GM12878 (cell line): ENCODE results near the gene DMAP1. TPM values are rescaled to one million over a fixed set of nuclear protein-coding genes. Genes with fewer than 3 reads are reported as not detected.
A peak's percentile ranks its signal among the peaks of the same experiment; 100 is the strongest.

Source experiments
- ATAC-seq: fragments of 200-7000 bp; cut with Tn5 transposase; 3 replicates; pipeline ENCODE4 v1.9.1; 2020; ENCODE audit warnings: mild to moderate bottlenecking, moderate library complexity
- Bru-seq: library from RNA; stranded (reverse); fragments of 400-500 nt; gene quantifications from one replicate; lab custom pipeline; 2021; lab: Mats Ljungman, UMichigan
- BruChase-seq, 2 experiments: library from RNA; stranded (reverse); fragments of 400-500 nt; gene quantifications; one replicate each; lab custom pipeline; 2021; lab: Mats Ljungman, UMichigan
- BruUV-seq: library from RNA; stranded (reverse); fragments of 400-500 nt; replicated peaks from 2 replicates; lab custom pipeline; 2021; lab: Mats Ljungman, UMichigan
- CTCF ChIA-PET: fragments of 300-600 bp; sonication (Branson Sonifier 250); formaldehyde crosslinking; extraction: SDS; loops from one replicate; lab custom pipeline; 2021; ENCODE audit warnings: inconsistent platforms; lab: Yijun Ruan, JAX
- POLR2A ChIA-PET: fragments of 350-600 bp; formaldehyde crosslinking; extraction: SDS; loops from one replicate; lab custom pipeline; 2021; ENCODE audit warnings: inconsistent platforms; lab: Charles Lee
- RAD21 ChIA-PET: fragments of 300-600 bp; sonication (Branson Sonifier 250); formaldehyde crosslinking; loops from one replicate; lab custom pipeline; 2023; ENCODE audit warnings: antibody characterized with exemption; ENCODE audit not compliant: unreplicated experiment; lab: Charles Lee
- SMC1A ChIA-PET: fragments of 300-600 bp; sonication (Branson Sonifier 250); formaldehyde crosslinking; loops from one replicate; lab custom pipeline; 2023; ENCODE audit not compliant: unreplicated experiment, uncharacterized antibody; lab: Charles Lee
- DNase-seq: peaks from one replicate; pipeline ENCODE4 v3.0.0-alpha.2; 2011; ENCODE audit warnings: low read depth, low spot score
- FAIRE-seq: peaks from 3 replicates; lab custom pipeline; 2011; peaks lifted over from hg19 to GRCh38; lab: Jason Lieb, UNC
- H2AFZ ChIP-seq: 2 replicates; pipeline ENCODE4 v1.6.0; 2011; ENCODE audit warnings: low read depth, low read length, control low read depth; ENCODE audit not compliant: control insufficient read depth
- H3K27ac ChIP-seq: 2 replicates; pipeline ENCODE4 v1.5.1; 2011; ENCODE audit warnings: control low read depth; ENCODE audit not compliant: control insufficient read depth, insufficient read depth
- H3K27me3 ChIP-seq, 2 experiments: replicated peaks in 1 of 2; 2 replicates each; pipeline versions ENCODE4 v1.6.0 to v1.6.1; 2011; ENCODE audit warnings: low read length in 1 of 2; ENCODE audit not compliant: control insufficient read depth in 2 of 2, insufficient read depth in 2 of 2
- H3K36me3 ChIP-seq, 2 experiments: 2 replicates each; pipeline ENCODE4 v1.5.1; 2011; ENCODE audit warnings: low read length in 1 of 2; ENCODE audit not compliant: control insufficient read depth in 2 of 2, insufficient read depth in 2 of 2
- H3K4me1 ChIP-seq: 2 replicates; pipeline ENCODE4 v1.6.1; 2011; ENCODE audit warnings: mild to moderate bottlenecking, low read length, moderate library complexity, mixed read lengths; ENCODE audit not compliant: control insufficient read depth, insufficient read depth
- H3K4me2 ChIP-seq: 2 replicates; pipeline ENCODE4 v1.6.0; 2011; ENCODE audit warnings: control low read depth; ENCODE audit not compliant: control insufficient read depth, insufficient read depth
- H3K4me3 ChIP-seq: fragments of 200-600 bp; sonication (generic); 2 replicates; pipeline ENCODE4 v1.5.1; 2016
- H3K79me2 ChIP-seq: 2 replicates; pipeline ENCODE4 v1.6.0; 2011; ENCODE audit warnings: low read length; ENCODE audit not compliant: control insufficient read depth, insufficient read depth
- H3K9ac ChIP-seq: 2 replicates; pipeline ENCODE4 v1.8.0; 2011; ENCODE audit warnings: low read length, control low read depth, mixed read lengths; ENCODE audit not compliant: control insufficient read depth, insufficient read depth
- H3K9me3 ChIP-seq: replicated peaks from 3 replicates; pipeline ENCODE4 v1.5.1; 2011; ENCODE audit warnings: mild to moderate bottlenecking, low read length; ENCODE audit not compliant: control insufficient read depth, insufficient read depth
- H4K20me1 ChIP-seq: 2 replicates; pipeline ENCODE4 v1.6.0; 2011; ENCODE audit not compliant: control insufficient read depth, insufficient read depth
- CHD2 ChIP-seq: IDR thresholded peaks from 2 replicates; pipeline ENCODE4 v1.6.1; 2011; ENCODE audit warnings: low read depth, low read length, improper control_type of control experiment, borderline replicate concordance
- MLLT1 ChIP-seq: fragments of 450-650 bp; IDR thresholded peaks from 2 replicates; pipeline ENCODE4 v1.6.1; 2016; ENCODE audit warnings: mild to moderate bottlenecking
- PRDM15 ChIP-seq: fragments of 450-650 bp; formaldehyde crosslinking; IDR thresholded peaks from 2 replicates; pipeline ENCODE4 v1.4.0; 2020; ENCODE audit warnings: mild to moderate bottlenecking, moderate library complexity
- SP1 ChIP-seq: IDR thresholded peaks from one replicate; pipeline ENCODE4 v1.6.1; 2011; ENCODE audit warnings: low read depth, low read length
- ZNF384 ChIP-seq: IDR thresholded peaks from 2 replicates; pipeline ENCODE4 v1.6.1; 2012; ENCODE audit warnings: low read depth, mild to moderate bottlenecking, low read length, improper control_type of control experiment, borderline replicate concordance
- WGBS: methylation state at CpG from one replicate; pipeline ENCODE4 v1.1.6; 2016; ENCODE audit warnings: low lambda C conversion rate; ENCODE audit not compliant: insufficient replicate concordance, insufficient coverage; ENCODE audit errors: missing lambda C conversion rate; 5-methylcytosine and 5-hydroxymethylcytosine counted together
- in situ Hi-C: fragments of 300-500 bp; cut with MboI; formaldehyde crosslinking; loops from 9 replicates; pipeline ENCODE4 v1.14.3; 2018; ENCODE audit warnings: mixed read lengths
- intact Hi-C: fragments of 100-400 bp; cut with micrococcal nuclease; formaldehyde crosslinking; loops from one replicate; pipeline ENCODE4 v1.14.2; 2022; ENCODE audit not compliant: unreplicated experiment
- long read RNA-seq, 2 experiments: library from polyadenylated mRNA; unstranded; transcript quantifications; one replicate each; pipeline ENCODE4 v2.0.0, GENCODE V29; 2019 to 2020
- polyA minus RNA-seq, 3 experiments: library from RNA; depleted of rRNA, polyadenylated mRNA; stranded (reverse); fragments of >200 nt; gene quantifications; 2 replicates each; pipeline ENCODE4 v1.2.3, GENCODE V29; 2011
- polyA plus RNA-seq, 11 experiments: library from polyadenylated mRNA; depleted of rRNA in 4 of 11; unstranded in 6 of 11; stranded (reverse) in 5 of 11; fragments of >200 nt; fragmentation: Nextera tagmentation in 4 of 11; fragmentation: Illumina TruSeq in 1 of 11; extraction: Ambion mirVana in 4 of 11; extraction: Trizol in 1 of 11; gene quantifications; 1 replicate in 1 of 11; 2 replicates in 10 of 11; pipeline versions ENCODE4 v1.2.1 to v1.2.3, GENCODE V29; 2011 to 2016; ENCODE audit warnings: inconsistent platforms in 2 of 11, missing spikeins in 2 of 11, low read depth in 1 of 11
- total RNA-seq, 4 experiments: library from RNA; depleted of rRNA in 3 of 4; stranded (reverse); fragments of >200 nt in 3 of 4; fragmentation: Illumina TruSeq in 1 of 4; extraction: Trizol in 1 of 4; gene quantifications; 2 replicates each; pipeline versions ENCODE4 v1.2.1 to v1.2.3, GENCODE V29; 2013 to 2021

The DMAP1 gene
- 37.8 and 47.1 TPM in 2 replicates for total RNA-seq (2013; cell fraction: nucleolus; rRNA removed)
- total RNA-seq (2014; rRNA removed) (34.8 and 43.7 TPM in 2 replicates), total RNA-seq (2014; rRNA removed; fragmentation: Illumina TruSeq; extraction: Trizol) (20.4 and 23.0 TPM in 2 replicates), total RNA-seq (2021) (38.1 and 43.9 TPM in 2 replicates), polyA plus RNA-seq (2011; rRNA removed) (34.1 and 42.3 TPM in 2 replicates), polyA plus RNA-seq (2014; fragmentation: Illumina TruSeq; extraction: Trizol) (24.5 and 33.5 TPM in 2 replicates), polyA plus RNA-seq (2014; fragmentation: Nextera tagmentation; extraction: Ambion mirVana) (1 to 10 TPM; 1.9 to 6.1 TPM), polyA plus RNA-seq (2014; rRNA removed) (59.1 and 65.0 TPM in 2 replicates), polyA plus RNA-seq (2016; fragmentation: Nextera tagmentation; extraction: Ambion mirVana) (10 to 100 TPM; 37.2 to 38.2 TPM), polyA minus RNA-seq (2011; rRNA and poly(A)+ RNA removed) (55.1 and 59.8 TPM in 2 replicates), Bru-seq, nascent RNA (percentile 78 among the genes with signal in this experiment), BruChase-seq, experiment 1, labeled RNA remaining after a 6-hour chase (percentile 90 among the genes with signal in this experiment), BruChase-seq, experiment 2, labeled RNA remaining after a 2-hour chase (percentile 88 among the genes with signal in this experiment)
- 19.4 TPM for polyA plus RNA-seq (2011; ENCODE audit: low read depth)
- 55.2 and 66.4 TPM in 2 replicates for polyA plus RNA-seq (2011; cell fraction: cytosol; rRNA removed)
- polyA plus RNA-seq (2011; cell fraction: nucleus; rRNA removed), result 154 and 176 TPM in 2 replicates
- 29.1 and 34.0 TPM in 2 replicates for polyA plus RNA-seq (2012)
- polyA minus RNA-seq (2011; cell fraction: cytosol; rRNA and poly(A)+ RNA removed), result 15.2 and 18.2 TPM in 2 replicates
- polyA minus RNA-seq (2011; cell fraction: nucleus; rRNA and poly(A)+ RNA removed), result 45.8 and 71.9 TPM in 2 replicates
- long read RNA-seq, experiment 1, transcript DMAP1-201 (11 exons, 1,552 nt), result major isoform, 17 of 39 reads
- long read RNA-seq, experiment 1, transcript DMAP1-203 (10 exons, 1,730 nt), result minor isoform, 9 of 39 reads
- long read RNA-seq, experiment 1, partial matches to known transcripts, result 4 of 39 reads
- long read RNA-seq, experiment 1, other reads (novel, unspliced or antisense), result 7 of 39 reads
- long read RNA-seq, experiment 2, full-length matches to known transcripts, result 47 of 68 reads
- long read RNA-seq, experiment 2, partial matches to known transcripts, result 3 of 68 reads
- long read RNA-seq, experiment 2, other reads (novel, unspliced or antisense), result 18 of 68 reads

GRCh38 chr1:44213222-44214112, at the start of gene DMAP1:
TSS of gene DMAP1 (plus strand) at chr1:44213471. CDS start at chr1:44213754, 283 bp downstream.
- Histone ChIP-seq H3K4me1 (peaks cover 7% of the 10 kb centered on the region), H3K27ac (peak within 1 kb of the TSS; percentile 64), H3K4me2 (peak within 1 kb of the TSS; percentile 91), H3K79me2 (peaks cover 9% of the 10 kb centered on the region), H2AFZ (peak within 1 kb of the TSS; percentile 89), H3K9ac (peak within 1 kb of the TSS; percentile 65), H3K9me3 (no peaks in the 10 kb centered on the region), H3K4me3 (peak within 1 kb of the TSS; percentile 99), H4K20me1 (no peaks in the 10 kb centered on the region), H3K27me3 (no peaks in the 10 kb centered on the region), H3K36me3 (peaks cover 3 to 12% of the 10 kb centered on the region in 2 experiments; a peak in 3 of 4 replicates)
- in situ Hi-C loops (no loop called here), intact Hi-C loops (loop anchor here (10.0 kb wide), 1 partner anchor 441 kb away; no protein-coding TSS in a partner anchor)
- BruUV-seq, result TSS peak; percentile 69
- POLR2A ChIA-PET, result interaction anchor here (0.5 to 1.5 kb wide), 4 partner anchors 12 to 419 kb away, joined by 3 to 5 read pairs (median 3); no protein-coding TSS in a partner anchor
- peak; percentile 87 for FAIRE-seq
- ATAC-seq, result peak; percentile 89
- peak; percentile 46 for DNase-seq
- RAD21 ChIA-PET, result interaction anchor here (0.8 to 2.3 kb wide), 6 partner anchors 62 to 439 kb away, joined by 3 to 6 read pairs (median 3); no protein-coding TSS in a partner anchor
- SMC1A ChIA-PET, result interaction anchor here (0.6 to 1.5 kb wide), 10 partner anchors 11 to 515 kb away, joined by 3 to 8 read pairs (median 4); no protein-coding TSS in a partner anchor
- WGBS, result 3% methylated on average over 44 of the region's 44 CpGs
- CTCF ChIA-PET, result interaction anchor here (0.6 to 2.7 kb wide), 17 partner anchors 12 to 516 kb away, joined by 3 to 9 read pairs (median 4); no protein-coding TSS in a partner anchor
- TF ChIP-seq SP1 (peak; percentile 87), CHD2 (peak; percentile 79), PRDM15 (CRISPR knock-in tag) (no peak), MLLT1 (peak; percentile 85; the same call in 1 of the 2 replicates), ZNF384 (no peak)
